ENCODE data around the gene ULK4.

ULK4 gene

DNA sequence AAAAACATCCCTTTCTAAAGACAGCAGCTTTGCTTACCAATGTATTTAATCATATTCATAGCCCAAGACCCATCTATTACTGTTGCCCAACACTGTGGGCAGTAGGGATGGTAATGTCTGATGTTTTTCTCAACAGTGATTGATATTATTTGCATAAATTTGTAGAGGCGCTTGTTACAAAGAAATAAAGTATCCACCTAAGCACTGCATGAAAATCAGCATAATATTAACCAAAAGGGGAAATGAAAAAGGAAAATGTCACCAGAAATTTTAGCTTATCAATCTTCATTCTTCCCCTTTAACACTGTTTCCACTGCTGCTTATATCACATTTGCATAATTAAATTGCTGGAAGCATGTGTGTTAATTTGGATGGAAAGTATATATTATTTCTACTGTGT is 622.1 kb downstream of the ULK4 start (continued):
- TF ChIP-seq, protein P1, sequence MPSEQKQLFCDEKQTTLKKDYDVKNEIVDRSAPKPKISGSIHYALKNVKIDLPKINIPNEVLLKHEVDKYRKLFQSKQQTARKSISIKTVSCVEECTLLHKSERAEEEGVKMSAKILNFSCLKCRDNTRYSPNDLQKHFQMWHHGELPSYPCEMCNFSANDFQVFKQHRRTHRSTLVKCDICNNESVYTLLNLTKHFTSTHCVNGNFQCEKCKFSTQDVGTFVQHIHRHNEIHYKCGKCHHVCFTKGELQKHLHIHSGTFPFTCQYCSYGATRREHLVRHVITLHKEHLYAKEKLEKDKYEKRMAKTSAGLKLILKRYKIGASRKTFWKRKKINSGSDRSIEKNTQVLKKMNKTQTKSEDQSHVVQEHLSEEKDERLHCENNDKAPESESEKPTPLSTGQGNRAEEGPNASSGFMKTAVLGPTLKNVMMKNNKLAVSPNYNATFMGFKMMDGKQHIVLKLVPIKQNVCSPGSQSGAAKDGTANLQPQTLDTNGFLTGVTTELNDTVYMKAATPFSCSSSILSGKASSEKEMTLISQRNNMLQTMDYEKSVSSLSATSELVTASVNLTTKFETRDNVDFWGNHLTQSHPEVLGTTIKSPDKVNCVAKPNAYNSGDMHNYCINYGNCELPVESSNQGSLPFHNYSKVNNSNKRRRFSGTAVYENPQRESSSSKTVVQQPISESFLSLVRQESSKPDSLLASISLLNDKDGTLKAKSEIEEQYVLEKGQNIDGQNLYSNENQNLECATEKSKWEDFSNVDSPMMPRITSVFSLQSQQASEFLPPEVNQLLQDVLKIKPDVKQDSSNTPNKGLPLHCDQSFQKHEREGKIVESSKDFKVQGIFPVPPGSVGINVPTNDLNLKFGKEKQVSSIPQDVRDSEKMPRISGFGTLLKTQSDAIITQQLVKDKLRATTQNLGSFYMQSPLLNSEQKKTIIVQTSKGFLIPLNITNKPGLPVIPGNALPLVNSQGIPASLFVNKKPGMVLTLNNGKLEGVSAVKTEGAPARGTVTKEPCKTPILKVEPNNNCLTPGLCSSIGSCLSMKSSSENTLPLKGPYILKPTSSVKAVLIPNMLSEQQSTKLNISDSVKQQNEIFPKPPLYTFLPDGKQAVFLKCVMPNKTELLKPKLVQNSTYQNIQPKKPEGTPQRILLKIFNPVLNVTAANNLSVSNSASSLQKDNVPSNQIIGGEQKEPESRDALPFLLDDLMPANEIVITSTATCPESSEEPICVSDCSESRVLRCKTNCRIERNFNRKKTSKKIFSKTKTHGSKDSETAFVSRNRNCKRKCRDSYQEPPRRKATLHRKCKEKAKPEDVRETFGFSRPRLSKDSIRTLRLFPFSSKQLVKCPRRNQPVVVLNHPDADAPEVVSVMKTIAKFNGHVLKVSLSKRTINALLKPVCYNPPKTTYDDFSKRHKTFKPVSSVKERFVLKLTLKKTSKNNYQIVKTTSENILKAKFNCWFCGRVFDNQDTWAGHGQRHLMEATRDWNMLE (tag by site-specific recombination; conservative IDR thresholded peaks at IDR 0.05; ENCODE audit: low read depth): no peak

DNA sequence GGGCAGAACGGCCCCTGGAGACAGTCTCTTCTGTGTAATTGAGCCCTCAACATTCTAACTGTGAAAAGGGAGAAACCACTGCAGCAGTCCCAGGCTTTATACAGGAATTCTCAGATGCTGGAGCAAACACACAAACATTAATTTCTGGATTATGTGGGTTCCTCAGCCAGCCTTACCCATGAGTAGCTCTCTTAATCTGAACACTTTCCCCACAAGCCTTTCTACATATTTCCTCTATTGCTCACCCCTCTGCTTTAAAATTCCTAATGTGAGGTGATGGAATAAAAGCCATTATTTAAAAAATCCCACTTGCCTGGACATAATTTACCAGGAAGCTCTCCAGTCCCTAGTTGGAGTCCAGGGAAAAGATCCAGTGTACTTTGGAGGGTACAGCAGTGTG is 623.6 kb downstream of the ULK4 start:
- no peaks in the 10 kb centered on the region for H3K36me3 ChIP-seq (ENCODE audit: control insufficient read depth in 2 of 2, insufficient read depth in 1 of 2, low read length in 2 of 2)
- TF ChIP-seq ZNF10 (tag by site-specific recombination; IDR thresholded peaks at IDR 0.05): no peak
- TF ChIP-seq TRIM28 (IDR thresholded peaks at IDR 0.05; ENCODE audit: borderline replicate concordance, low read length): no peak
- TF ChIP-seq ZNF416 (tag by site-specific recombination; IDR thresholded peaks at IDR 0.05): no peak
- TF ChIP-seq ZEB2 (tag by site-specific recombination; IDR thresholded peaks at IDR 0.05): no peak
- no peak for TF ChIP-seq ZNF707 (tag by site-specific recombination; IDR thresholded peaks at IDR 0.05)
- no peak for TF ChIP-seq ZNF670 (tag by site-specific recombination; IDR thresholded peaks at IDR 0.05; ENCODE audit: low read depth)
- TF ChIP-seq ZSCAN23 (tag by site-specific recombination; IDR thresholded peaks at IDR 0.05): no peak
- no peak for TF ChIP-seq PRDM1 (tag by site-specific recombination; IDR thresholded peaks at IDR 0.05)
- TF ChIP-seq GLI4 (tag by site-specific recombination; IDR thresholded peaks at IDR 0.05): no peak
- no peak for TF ChIP-seq OVOL3 (tag by site-specific recombination; IDR thresholded peaks at IDR 0.05)
- TF ChIP-seq MZF1 (tag by site-specific recombination; IDR thresholded peaks at IDR 0.05; ENCODE audit: borderline replicate concordance): no peak
- no peak for TF ChIP-seq ZNF521 (tag by site-specific recombination; IDR thresholded peaks at IDR 0.05)
- CTCF ChIA-PET: no interaction called here
- H3K9me3 ChIP-seq (ENCODE audit: control insufficient read depth, insufficient read depth, low read depth, low read length): no peaks in the 10 kb centered on the region
- H3K4me1 ChIP-seq (ENCODE audit: control insufficient read depth, insufficient read depth, low read length): no peaks in the 10 kb centered on the region
- H3K27ac ChIP-seq (ENCODE audit: extremely low read depth, low read depth, low read length): no peak overlapping the region
- POLR2A ChIA-PET: no interaction called here
- H3K4me3 ChIP-seq (ENCODE audit: low read depth, low read length): no peak overlapping the region

DNA sequence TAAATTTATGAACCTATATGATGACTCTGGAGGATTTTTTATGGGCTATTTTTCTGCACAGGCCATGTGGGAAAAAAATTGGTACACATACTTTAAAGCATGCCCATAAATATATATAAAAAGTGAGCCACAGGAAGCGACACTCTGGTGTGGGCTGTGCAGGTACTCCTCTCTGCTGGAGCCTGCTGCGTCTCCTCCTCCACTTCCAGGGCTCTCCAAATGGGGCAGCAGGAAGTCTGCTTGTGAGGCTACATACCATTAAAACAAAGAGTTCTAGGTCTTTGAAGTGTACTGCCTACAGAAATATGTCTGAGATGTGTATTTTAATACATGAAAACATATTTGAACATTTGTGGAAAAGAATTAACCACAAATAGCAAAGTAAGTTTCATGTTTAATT is 627.5 kb downstream of the ULK4 start:
- CTCF ChIA-PET: no interaction called here
- Histone ChIP-seq H3K4me3 (ENCODE audit: low read depth, low read length) (no peak overlapping the region), H3K9me3 (ENCODE audit: control insufficient read depth, insufficient read depth, low read depth, low read length) (no peaks in the 10 kb centered on the region), H3K4me1 (ENCODE audit: control insufficient read depth, insufficient read depth, low read length) (no peaks in the 10 kb centered on the region), H3K27ac (ENCODE audit: extremely low read depth, low read depth, low read length) (no peak overlapping the region), H3K36me3 (ENCODE audit: control insufficient read depth in 2 of 2, insufficient read depth in 1 of 2, low read length in 2 of 2) (no peaks in the 10 kb centered on the region)
- POLR2A ChIA-PET: no interaction called here
- TF ChIP-seq ZNF621 (tag by site-specific recombination; IDR thresholded peaks at IDR 0.05) (no peak), KLF16 (tag by site-specific recombination; IDR thresholded peaks at IDR 0.05) (no peak), ZBTB7A (tag by site-specific recombination; IDR thresholded peaks at IDR 0.05; ENCODE audit: low read depth) (no peak), ZNF654 (tag by site-specific recombination; IDR thresholded peaks at IDR 0.05; ENCODE audit: low read depth) (no peak), ZNF157 (tag by site-specific recombination; IDR thresholded peaks at IDR 0.05) (no peak), ZNF670 (tag by site-specific recombination; IDR thresholded peaks at IDR 0.05; ENCODE audit: low read depth) (no peak), ZSCAN30 (tag by site-specific recombination; IDR thresholded peaks at IDR 0.05) (no peak), ZFP41 (tag by site-specific recombination; IDR thresholded peaks at IDR 0.05; ENCODE audit: borderline replicate concordance) (no peak), ZNF514 (tag by site-specific recombination; IDR thresholded peaks at IDR 0.05) (no peak)
- TF ChIP-seq, protein P2, sequence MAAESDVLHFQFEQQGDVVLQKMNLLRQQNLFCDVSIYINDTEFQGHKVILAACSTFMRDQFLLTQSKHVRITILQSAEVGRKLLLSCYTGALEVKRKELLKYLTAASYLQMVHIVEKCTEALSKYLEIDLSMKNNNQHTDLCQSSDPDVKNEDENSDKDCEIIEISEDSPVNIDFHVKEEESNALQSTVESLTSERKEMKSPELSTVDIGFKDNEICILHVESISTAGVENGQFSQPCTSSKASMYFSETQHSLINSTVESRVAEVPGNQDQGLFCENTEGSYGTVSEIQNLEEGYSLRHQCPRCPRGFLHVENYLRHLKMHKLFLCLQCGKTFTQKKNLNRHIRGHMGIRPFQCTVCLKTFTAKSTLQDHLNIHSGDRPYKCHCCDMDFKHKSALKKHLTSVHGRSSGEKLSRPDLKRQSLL (tag by site-specific recombination; IDR thresholded peaks at IDR 0.05): no peak
